Fibroblast of lung (primary cell): Measurements from ENCODE around the gene HMGN4. TPM values are rescaled to one million over a fixed set of nuclear protein-coding genes. Genes with fewer than 3 reads are reported as not detected.
"Not testable (repeated sequence)": the region's sequence is repeated elsewhere in the genome, so short reads cannot be mapped to it uniquely, and the experiment has no call there.

ENCODE experiments used
- DNase-seq, 2 donors: peaks; one replicate each; pipeline versions ENCODE4 v3.0.0 to v3.0.0-alpha.2; 2010; ENCODE audit warnings: low read depth in 2 of 2
- H2AFZ ChIP-seq: 2 replicates; pipeline ENCODE4 v1.5.1; 2012; ENCODE audit warnings: low read length, control low read depth, inconsistent platforms
- H3K27ac ChIP-seq: 2 replicates; pipeline ENCODE4 v1.5.1; 2011; ENCODE audit warnings: low read length, control low read depth; ENCODE audit not compliant: insufficient read depth
- H3K27me3 ChIP-seq: 2 replicates; pipeline ENCODE4 v1.5.1; 2011; ENCODE audit warnings: mild to moderate bottlenecking, low read length; ENCODE audit not compliant: control insufficient read depth, insufficient read depth
- H3K36me3 ChIP-seq: 2 replicates; pipeline ENCODE4 v1.5.1; 2011; ENCODE audit warnings: low read length; ENCODE audit not compliant: control insufficient read depth, insufficient read depth
- H3K4me1 ChIP-seq: 2 replicates; pipeline ENCODE4 v1.5.1; 2011; ENCODE audit warnings: low read length; ENCODE audit not compliant: control insufficient read depth, insufficient read depth; ENCODE audit errors: extremely low read depth
- H3K4me2 ChIP-seq: 2 replicates; pipeline ENCODE4 v1.5.1; 2011; ENCODE audit warnings: low read length, control low read depth; ENCODE audit not compliant: insufficient read depth; ENCODE audit errors: extremely low read depth
- H3K4me3 ChIP-seq, 4 experiments: fragments of 200-600 bp in 1 of 4; sonication (generic) in 1 of 4; replicated peaks in 1 of 4; 2 replicates each; pipeline ENCODE4 v1.5.1; 2011 to 2016; ENCODE audit warnings: low read length in 4 of 4, low read depth in 3 of 4, mild to moderate bottlenecking in 3 of 4, control low read depth in 2 of 4, inconsistent platforms in 1 of 4, mixed read lengths in 1 of 4; ENCODE audit not compliant: insufficient read depth in 1 of 4; ENCODE audit errors: control extremely low read depth in 1 of 4
- H3K79me2 ChIP-seq: 2 replicates; pipeline ENCODE4 v1.5.1; 2012; ENCODE audit warnings: mild to moderate bottlenecking, low read length, inconsistent platforms; ENCODE audit not compliant: control insufficient read depth, insufficient read depth
- H3K9ac ChIP-seq: 2 replicates; pipeline ENCODE4 v1.5.1; 2011; ENCODE audit warnings: mild to moderate bottlenecking, low read length, control low read depth; ENCODE audit not compliant: insufficient read depth
- H3K9me3 ChIP-seq: 2 replicates; pipeline ENCODE4 v1.5.1; 2012; ENCODE audit warnings: low read depth, low read length; ENCODE audit not compliant: control insufficient read depth, insufficient read depth
- H4K20me1 ChIP-seq: 2 replicates; pipeline ENCODE4 v1.5.1; 2011; ENCODE audit warnings: low read length; ENCODE audit not compliant: control insufficient read depth, insufficient read depth; ENCODE audit errors: extremely low read depth
- EZH2 ChIP-seq: IDR thresholded peaks from 2 replicates; pipeline ENCODE4 v1.5.1; 2012; ENCODE audit warnings: low read length, control low read depth, mild to moderate bottlenecking; ENCODE audit errors: missing control alignments
- polyA plus RNA-seq, 2 donors: library from polyadenylated mRNA; depleted of rRNA in 1 of 2; stranded (reverse) in 1 of 2; unstranded in 1 of 2; fragments of >200 nt; gene quantifications; 2 replicates each; pipeline ENCODE4 v1.2.1, GENCODE V29; 2011 to 2012; ENCODE audit warnings: missing spikeins in 1 of 2
- total RNA-seq: library from RNA; depleted of rRNA; stranded (reverse); fragments of >200 nt; gene quantifications from 2 replicates; pipeline ENCODE4 v1.2.1, GENCODE V29; 2014
- TF ChIP-seq, protein P1 (sequence below), 2 donors: IDR thresholded peaks in 1 of 2; conservative IDR thresholded peaks in 1 of 2; 1 replicate in 1 of 2; 2 replicates in 1 of 2; pipeline ENCODE4 v1.5.1; 2011 to 2012; ENCODE audit warnings: low read length in 2 of 2, control low read depth in 1 of 2, inconsistent platforms in 1 of 2, low read depth in 1 of 2, mild to moderate bottlenecking in 1 of 2

HMGN4 gene
- total and polyA plus RNA-seq, 2 donors (not counting 1 experiment from before 2014, with no cell fraction given): 74.9 to 111 TPM

DNA sequence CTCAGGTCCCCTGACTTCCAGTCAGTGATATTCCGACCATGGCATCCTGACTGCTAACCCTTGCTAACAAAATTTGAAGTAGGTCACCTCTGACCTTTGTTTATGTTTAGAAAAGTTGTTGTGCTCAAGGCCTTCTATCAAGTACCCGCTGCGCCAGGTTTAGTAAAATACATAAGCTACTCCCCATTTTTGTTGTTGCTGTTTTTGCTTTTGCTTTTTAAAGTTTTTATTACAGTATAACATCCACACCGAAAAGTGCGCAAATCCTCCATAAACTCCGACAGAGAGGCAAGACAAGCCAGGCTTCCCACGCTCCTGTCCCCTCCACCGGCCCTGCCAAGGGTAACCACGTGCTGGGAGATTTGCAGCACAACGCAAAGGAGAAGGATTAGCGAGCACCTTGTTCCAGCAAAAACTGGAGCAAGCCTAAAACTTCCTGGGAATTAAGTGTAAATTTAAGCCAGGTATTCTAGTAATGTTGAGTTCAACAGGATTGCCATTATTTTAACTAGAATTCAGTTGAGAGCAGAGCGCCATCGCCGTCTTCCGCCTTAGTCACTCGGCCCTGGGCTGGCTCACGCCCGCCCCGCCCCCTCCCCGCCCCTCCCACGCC, 17.8 kb upstream of the HMGN4 start:
- no peaks in the 10 kb centered on the region for H3K4me1 ChIP-seq
- H3K4me2 ChIP-seq: peak overlapping the region; percentile 84
- no peak overlapping the region for H3K9ac ChIP-seq
- no peaks in the 10 kb centered on the region for H4K20me1 ChIP-seq
- H3K36me3 ChIP-seq: no peaks in the 10 kb centered on the region
- peak overlapping the region; percentile 62 for H3K27ac ChIP-seq
- H2AFZ ChIP-seq: peak overlapping the region; percentile 79
- peak overlapping the region in 3 of 4 experiments; percentile 27 to 66 (median 51) for H3K4me3 ChIP-seq
- no peak for TF ChIP-seq EZH2
- TF ChIP-seq, protein P1, sequence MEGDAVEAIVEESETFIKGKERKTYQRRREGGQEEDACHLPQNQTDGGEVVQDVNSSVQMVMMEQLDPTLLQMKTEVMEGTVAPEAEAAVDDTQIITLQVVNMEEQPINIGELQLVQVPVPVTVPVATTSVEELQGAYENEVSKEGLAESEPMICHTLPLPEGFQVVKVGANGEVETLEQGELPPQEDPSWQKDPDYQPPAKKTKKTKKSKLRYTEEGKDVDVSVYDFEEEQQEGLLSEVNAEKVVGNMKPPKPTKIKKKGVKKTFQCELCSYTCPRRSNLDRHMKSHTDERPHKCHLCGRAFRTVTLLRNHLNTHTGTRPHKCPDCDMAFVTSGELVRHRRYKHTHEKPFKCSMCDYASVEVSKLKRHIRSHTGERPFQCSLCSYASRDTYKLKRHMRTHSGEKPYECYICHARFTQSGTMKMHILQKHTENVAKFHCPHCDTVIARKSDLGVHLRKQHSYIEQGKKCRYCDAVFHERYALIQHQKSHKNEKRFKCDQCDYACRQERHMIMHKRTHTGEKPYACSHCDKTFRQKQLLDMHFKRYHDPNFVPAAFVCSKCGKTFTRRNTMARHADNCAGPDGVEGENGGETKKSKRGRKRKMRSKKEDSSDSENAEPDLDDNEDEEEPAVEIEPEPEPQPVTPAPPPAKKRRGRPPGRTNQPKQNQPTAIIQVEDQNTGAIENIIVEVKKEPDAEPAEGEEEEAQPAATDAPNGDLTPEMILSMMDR (conservative IDR thresholded peaks at IDR 0.05 in 1 of 2, IDR thresholded peaks at IDR 0.05 in 1 of 2; ENCODE audit: low read depth in 1 of 2, low read length in 2 of 2): no peak
- H3K27me3 ChIP-seq: no peaks in the 10 kb centered on the region
- no peak for DNase-seq
- H3K9me3 ChIP-seq: no peaks in the 10 kb centered on the region
- H3K79me2 ChIP-seq: no peaks in the 10 kb centered on the region

DNA sequence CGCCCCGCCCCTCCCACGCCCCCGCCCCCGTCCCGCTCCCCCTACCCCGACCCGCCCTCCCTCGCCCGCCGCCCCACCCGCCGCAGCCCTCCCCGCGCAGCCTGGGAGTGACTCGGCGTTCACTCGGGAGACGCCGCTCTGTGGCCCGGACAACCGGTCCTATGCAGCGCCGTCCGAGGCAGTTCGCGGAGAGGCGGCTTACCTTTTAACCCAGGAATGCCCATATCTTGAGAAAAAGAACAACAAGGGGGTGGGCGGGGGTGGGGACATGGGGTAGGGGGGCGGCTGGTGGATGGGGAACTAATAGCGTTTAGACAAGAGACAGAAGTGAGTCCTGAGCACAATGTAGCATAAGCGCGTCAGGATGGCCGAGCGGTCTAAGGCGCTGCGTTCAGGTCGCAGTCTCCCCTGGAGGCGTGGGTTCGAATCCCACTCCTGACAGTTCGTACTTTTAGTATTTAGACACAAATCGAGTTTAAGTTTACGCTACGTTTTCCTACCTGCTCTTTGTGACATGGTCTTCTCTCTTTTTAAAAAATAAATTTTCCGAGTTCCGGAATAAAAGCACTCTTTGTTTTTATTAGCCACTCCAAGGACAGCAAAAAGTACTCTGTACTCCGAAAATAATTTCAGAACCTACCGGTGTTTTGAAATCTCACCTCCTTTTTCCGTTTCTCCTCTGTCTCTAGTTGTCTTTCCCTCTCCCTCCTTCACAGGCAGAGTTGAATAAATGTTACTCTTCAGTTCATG, 17.1 kb upstream of the HMGN4 start:
- no peak for TF ChIP-seq EZH2
- TF ChIP-seq, protein P1 (conservative IDR thresholded peaks at IDR 0.05 in 1 of 2, IDR thresholded peaks at IDR 0.05 in 1 of 2; ENCODE audit: low read depth in 1 of 2, low read length in 2 of 2): no peak

DNA sequence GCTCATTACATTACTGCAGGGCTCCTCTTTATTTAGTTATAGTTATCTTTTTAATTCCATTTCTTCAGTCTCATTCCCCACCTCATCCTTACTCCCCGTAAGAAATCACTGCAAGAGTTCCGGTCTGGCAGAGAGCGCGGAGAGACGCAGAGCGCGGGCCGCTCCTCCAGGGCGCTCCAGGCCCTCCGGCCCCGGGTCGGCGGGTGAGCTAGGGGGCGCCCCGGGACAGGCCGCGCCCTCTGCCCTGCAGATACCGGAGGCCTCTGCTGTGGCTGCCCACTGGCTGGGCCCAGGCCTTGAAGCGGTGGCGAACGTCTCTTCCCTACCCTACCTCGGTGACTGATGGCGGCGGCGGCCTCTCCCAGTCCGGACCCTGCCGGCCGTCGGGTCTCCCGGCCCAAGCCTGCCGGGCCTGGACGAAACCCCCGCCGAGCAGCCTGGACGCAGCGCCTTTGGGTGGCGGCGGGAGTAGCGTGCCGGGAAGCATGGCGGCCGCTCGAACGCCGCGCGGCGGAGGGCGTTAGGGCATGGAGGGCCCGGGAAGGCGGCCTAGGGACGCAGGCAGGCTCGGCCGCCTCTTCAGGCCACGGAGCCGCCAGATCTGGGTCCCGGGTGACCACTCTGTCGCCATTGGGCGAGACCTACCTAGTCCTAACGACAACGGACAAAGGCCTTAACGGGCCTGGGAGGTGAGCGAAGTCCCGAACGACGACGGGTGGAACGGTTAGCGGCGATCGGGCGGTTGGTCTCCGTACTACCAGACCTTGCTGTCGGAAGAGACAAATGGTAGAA, 16.4 kb upstream of the HMGN4 start:
- peak overlapping the region; percentile 75 for H3K4me2 ChIP-seq
- DNase-seq: peak; percentile 77 to 79
- H3K27me3 ChIP-seq: no peaks in the 10 kb centered on the region
- no peaks in the 10 kb centered on the region for H3K9me3 ChIP-seq
- no peaks in the 10 kb centered on the region for H3K4me1 ChIP-seq
- H3K79me2 ChIP-seq: no peaks in the 10 kb centered on the region
- no peak for TF ChIP-seq EZH2
- TF ChIP-seq, protein P1 (conservative IDR thresholded peaks at IDR 0.05 in 1 of 2, IDR thresholded peaks at IDR 0.05 in 1 of 2; ENCODE audit: low read depth in 1 of 2, low read length in 2 of 2): peak in 1 of 2 donors; percentile 24
- H2AFZ ChIP-seq: peak overlapping the region; percentile 90
- H3K4me3 ChIP-seq: peak overlapping the region; percentile 47 to 79 (median 52)
- H4K20me1 ChIP-seq: no peaks in the 10 kb centered on the region
- peak overlapping the region; percentile 69 for H3K9ac ChIP-seq
- peak overlapping the region; percentile 86 for H3K27ac ChIP-seq
- H3K36me3 ChIP-seq: no peaks in the 10 kb centered on the region

More for the DNA sequence above, 17.1 kb upstream of the HMGN4 start:
- Histone ChIP-seq H3K27me3 (no peaks in the 10 kb centered on the region), H3K9ac (peak overlapping the region; percentile 69), H3K9me3 (no peaks in the 10 kb centered on the region), H4K20me1 (no peaks in the 10 kb centered on the region), H2AFZ (peak overlapping the region; percentile 90), H3K36me3 (no peaks in the 10 kb centered on the region), H3K4me2 (peak overlapping the region; percentile 75), H3K4me1 (no peaks in the 10 kb centered on the region), H3K4me3 (peak overlapping the region; percentile 47 to 79 (median 52)), H3K79me2 (no peaks in the 10 kb centered on the region), H3K27ac (peak overlapping the region; percentile 86)
- DNase-seq: peak; percentile 80 to 87

DNA sequence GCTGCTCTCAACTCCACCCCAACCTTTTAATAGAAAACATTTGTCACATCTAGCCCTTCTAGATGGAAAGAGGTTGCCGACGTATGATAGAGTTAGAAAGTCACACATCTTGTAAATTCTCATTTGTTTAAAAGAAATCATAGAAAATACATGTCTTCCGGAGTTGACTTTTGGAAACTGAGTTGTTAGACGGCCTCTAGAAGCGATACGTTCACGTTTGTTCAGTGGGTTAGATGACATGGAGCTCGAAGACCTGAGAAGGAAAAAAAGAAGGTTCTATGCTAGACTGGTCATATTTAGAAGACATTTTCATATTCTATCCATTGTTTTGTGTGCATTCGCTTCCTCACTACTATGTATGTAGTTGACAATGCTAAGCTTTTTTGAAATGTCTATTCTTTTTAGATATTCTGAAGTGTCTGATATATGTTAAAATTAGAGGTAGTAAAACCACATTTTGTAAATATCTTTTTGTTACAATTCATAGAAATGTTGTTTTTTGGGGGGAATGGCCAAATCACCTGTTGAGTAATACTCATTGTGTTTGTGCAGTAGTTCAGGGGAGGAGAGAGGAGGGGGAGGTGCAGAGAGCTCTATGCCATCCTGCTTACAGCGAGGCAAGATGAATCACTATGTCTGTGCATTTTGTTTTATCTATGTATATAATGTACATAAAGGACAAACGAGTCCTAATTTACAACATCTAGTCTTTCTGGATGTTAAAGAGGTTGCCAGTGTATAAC, 15.5 kb upstream of the HMGN4 start:
- not testable (repeated sequence) for H3K9me3 ChIP-seq, H3K36me3 ChIP-seq, H3K4me1 ChIP-seq, H2AFZ ChIP-seq, H3K9ac ChIP-seq, H4K20me1 ChIP-seq, H3K27me3 ChIP-seq, H3K79me2 ChIP-seq
- H3K4me3 ChIP-seq: peak overlapping the region in 3 of 4 experiments; percentile 49 to 56 (median 54)
- DNase-seq: peak in 1 of 2 donors; percentile 28
- H3K4me2 ChIP-seq: peak overlapping the region; percentile 54
- H3K27ac ChIP-seq: peak overlapping the region; percentile 86
